GM19452 (cell line): ENCODE results near the gene ADI1.

Experiments
- ATAC-seq: cut with Tn5 transposase; IDR thresholded peaks from one replicate; pipeline ENCODE4 v1.9.1; 2021; ENCODE audit not compliant: unreplicated experiment

Gene ADI1

DNA sequence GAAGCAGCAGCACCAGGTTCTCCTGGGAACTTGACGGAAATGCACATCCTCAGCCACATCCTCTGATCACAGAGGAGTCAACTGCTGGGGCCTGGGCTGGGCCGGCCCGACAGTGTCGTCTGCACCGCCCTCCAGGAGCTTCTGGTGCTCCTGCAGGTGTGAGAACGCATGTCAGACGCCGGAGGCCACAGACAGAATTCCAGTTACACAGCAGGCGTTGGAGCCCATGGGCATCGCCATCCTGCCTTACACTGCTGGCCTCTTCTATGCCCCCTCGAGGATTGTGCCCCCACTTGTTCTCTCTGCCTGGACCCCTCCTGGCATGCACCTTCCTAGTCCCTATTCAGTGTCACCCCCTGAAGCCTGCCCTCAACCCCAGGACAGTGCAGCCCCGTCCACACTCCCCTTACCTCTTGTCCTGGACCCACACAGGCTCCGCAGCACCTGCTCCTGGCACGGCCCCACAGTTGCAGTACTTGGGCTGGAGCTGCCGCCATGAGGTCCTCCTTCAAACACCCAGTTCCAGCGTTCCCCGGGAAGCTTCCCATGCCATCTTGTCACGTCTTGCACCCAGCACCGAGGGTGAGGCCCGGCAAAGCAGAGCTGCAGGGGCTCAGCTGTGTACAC is 37.5 kb downstream of the ADI1 start:
- no peak for ATAC-seq

- ATAC-seq, result no peak
Measured at GRCh38 chr2:3481011-3481400, 38.3 kb downstream of the ADI1 start.

- ATAC-seq, result no peak
Measured at GRCh38 chr2:3480352-3481010, 38.9 kb downstream of the ADI1 start.

- ATAC-seq, result no peak
Measured at GRCh38 chr2:3479430-3480320, 39.7 kb downstream of the ADI1 start.

DNA sequence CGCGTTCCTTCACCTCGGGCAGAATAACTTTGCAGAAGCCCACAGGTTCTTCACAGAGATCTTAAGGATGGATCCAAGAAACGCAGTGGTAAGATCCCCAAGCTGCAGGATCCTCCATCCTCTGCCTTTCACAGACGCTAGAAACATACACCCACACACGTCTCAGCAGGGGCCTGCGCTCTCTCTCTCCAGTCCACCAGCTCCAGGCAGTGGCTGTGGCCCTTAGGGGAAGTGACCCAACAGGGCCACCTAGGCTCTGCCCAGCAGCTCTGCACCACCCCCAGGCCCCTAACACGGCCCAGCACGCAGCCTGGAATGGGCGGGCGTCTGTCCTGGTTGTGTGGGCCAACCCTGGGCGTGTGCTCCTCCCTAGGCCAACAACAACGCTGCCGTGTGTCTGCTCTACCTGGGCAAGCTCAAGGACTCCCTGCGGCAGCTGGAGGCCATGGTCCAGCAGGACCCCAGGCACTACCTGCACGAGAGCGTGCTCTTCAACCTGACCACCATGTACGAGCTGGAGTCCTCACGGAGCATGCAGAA is 40.4 kb downstream of the ADI1 start:
- no peak for ATAC-seq

DNA sequence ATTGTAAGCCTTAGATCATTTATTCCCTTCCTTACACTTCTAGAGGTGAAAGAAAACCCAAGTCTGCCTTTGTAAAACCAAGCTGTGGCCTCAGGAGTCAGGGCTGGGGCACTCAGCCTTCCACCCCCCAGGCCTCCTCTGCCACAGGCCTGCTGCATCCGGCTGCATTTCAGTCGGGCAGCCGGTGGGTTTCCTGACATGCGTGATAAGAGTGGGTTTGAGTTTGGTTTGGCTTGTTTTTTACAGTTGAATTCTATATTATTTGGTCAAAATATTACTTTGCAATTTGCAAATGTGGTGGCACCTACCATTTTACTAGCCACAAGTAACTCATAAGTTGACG is 42.4 kb downstream of the ADI1 start:
- ATAC-seq, result no peak

DNA sequence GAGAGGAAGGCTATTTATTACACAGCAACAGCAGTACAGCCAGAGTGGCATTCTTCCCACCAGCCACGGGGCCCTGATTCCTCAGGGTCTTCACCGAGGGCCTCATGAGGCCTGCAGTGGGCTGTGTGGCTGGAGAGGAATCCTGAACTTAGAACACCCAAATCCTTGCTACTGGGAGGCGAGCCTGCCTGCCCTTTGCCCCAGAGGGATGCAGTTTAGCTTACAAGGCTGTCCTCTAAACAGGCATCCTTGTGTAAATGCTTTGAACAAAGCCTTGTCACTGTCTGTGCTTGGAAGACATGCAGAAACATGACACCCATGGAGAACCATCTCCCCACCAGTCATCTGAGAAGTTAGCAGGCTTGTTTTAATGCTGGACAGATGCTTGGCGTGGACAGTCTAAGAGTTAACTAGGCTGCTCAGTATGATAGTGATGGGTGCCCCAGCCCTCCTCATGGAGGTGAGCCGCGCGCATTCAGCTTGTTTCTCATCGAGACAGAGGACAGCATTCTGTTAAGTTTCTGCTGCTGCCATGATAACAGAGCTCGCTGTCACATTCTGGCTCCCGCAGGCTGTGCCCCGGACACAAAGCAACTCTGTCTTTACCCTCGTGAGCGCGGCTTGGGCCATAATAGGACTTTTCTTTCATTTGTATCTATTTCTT is 42.9 kb downstream of the ADI1 start:
- no peak for ATAC-seq

DNA sequence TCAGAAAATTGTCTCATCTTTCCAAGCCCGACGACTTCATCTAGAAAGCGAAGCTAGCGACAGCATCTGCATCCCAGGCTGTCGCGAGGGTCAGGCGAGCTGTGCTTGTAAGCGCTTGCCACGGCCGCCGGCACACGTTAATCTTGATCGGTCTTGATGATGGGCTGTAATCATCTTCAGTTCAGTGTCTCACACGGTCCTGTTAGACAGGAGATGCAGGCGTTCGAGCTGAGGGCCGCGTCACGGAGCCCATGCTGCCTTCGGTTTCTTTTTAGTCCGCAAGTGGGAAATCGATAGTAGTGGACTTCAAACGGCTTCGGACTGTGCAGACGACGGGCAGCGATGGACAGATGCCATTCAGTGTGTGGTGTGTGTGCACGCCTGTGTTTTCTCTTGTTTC is 43.6 kb downstream of the ADI1 start:
- ATAC-seq, result no peak

DNA sequence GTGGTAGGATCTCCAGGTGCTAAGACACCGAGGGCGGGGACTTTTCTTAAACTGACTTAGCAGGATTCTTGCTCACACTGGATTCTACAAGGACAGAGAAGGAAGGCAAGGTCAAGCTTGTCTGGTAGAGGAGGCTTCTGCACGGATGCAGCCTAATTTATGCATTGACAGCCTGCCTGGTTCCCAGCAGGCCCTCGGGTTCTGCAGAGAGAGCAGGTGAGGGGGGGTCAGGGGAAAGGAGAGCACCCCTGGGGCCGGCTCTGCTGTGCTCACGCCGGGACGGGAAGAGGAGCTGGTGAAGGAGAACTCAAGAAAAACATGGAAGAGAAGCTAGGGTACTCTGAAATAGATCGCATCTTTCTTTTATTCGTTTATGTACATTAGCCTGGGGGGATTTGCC is 46.4 kb downstream of the ADI1 start:
- no peak for ATAC-seq

DNA sequence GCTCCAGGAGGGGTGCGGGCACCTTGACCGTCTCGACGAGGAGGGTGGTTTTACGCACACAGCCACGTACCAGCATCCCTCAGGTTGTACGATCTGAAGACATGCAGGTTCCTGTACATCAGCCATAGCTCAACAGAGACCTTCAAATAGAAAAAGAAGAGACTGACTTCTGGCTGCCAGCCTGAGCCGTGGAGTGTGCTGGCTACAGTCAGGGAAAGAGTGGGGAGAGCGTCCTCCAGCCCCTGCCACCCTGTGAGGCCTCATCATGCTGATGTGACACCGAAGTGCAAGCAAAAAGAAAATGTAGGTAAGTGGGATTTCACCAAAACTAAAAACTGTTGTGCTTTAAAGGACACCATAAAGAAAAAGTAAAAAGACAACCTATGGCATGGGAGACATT is 47.0 kb downstream of the ADI1 start:
- no peak for ATAC-seq

DNA sequence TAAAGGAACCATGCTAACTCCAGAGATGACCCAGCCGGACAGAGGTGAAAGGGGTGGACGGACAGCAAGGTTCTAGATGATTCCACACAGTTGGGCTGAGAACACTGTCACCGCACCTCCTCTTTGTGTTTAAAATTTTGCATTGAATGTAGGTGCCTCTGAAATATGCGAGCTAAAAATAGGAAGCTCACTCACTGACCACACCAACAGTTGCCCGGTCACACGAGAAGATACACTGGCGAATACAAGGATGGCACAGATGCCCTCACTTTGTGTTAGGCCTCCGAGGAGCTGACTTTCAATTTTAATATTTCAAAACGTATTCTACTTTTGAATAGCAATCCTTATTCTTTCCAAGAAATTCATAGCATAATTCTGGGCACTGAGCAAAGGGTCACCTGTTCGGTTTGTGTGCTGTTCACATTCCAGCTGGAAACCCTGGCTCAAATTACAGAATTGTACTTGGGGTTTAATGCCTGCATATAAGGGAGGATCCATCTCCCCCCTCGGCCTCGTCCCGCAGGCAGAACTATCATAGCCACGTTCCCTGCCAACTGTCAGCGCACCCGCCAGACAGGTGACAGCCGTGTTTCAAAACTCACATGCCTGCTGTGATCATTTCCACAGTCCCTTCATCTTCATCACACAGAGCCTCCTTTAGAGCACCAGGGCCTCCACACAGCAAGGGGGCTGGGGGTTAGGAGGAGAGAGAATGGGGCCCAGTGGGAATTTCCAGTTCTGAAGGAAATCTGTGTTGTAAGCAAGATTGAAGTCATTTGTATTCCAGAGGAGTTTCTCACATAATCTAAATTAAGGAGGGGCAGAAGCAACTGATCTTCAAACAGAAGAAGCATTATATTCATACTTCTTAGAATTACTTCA is 48.2 kb downstream of the ADI1 start:
- no peak for ATAC-seq

DNA sequence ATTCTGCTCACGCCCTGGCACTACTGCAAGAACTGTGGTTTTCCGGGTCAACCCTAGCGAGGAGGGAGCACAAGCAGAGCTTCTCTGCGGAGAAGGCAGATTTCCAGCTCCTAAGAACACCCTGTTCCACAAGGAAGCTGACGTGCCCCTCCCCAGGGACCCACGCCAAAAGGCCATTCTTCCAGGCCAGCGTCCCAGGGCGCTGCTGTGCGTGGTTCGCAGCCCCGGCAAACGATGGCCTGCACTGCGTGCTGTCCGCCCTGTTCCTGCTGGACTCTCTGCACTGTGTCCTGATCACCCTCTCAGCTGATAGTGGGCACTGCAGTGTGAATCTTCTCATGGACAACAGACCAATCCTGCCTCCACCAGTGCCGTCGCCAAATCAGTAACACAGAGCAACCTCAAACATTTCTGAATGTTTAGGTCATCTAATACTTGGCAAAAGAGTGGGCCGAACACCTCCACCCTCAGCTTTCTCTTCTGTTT is 49.1 kb downstream of the ADI1 start:
- no peak for ATAC-seq

DNA sequence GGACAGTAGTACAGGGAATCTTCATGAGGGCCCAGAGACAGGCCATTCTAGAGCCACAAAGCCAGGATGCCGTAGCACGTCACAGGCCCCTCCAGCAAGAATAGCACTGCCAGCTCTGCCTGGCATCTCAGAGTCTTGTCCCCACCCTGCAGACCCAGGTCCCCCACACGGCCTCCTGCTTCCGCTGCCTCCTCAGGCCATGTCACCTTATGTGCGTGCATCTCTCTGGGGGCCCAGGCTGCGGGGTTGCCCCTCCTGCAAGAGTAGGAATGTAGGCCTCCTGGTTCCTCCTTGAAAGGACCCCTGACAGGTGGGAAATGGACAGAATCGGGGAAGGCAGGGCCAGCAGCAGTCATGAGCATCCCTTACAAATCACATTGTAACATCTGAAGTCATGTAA is 49.8 kb downstream of the ADI1 start:
- no peak for ATAC-seq

GRCh38 chr2:3468296-3468988 is 50.9 kb downstream of the ADI1 start:
- no peak for ATAC-seq

- ATAC-seq, result no peak
Measured at GRCh38 chr2:3467654-3468053, 51.7 kb downstream of the ADI1 start.

DNA sequence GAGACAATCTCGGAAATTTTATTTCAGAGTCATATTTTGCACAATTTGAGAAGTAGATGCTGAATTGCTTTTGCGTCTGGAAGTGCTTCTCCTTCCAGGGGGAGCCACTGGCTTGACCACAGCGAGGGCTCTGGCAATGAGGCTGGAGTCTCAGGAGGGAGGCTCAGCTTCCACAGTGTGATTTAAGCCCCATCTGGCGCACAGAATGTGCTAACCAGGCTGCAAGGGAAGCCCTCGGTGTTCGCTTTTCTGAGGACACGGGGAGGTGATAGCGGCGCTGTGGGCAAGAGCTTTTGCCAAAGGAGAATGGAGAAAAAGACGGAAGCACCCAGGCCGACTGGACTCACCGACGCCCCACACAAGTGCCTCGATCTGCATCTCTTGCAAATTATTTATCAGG is 52.4 kb downstream of the ADI1 start:
- no peak for ATAC-seq

- ATAC-seq, result no peak
Measured at GRCh38 chr2:3466482-3466863, 52.9 kb downstream of the ADI1 start.

DNA sequence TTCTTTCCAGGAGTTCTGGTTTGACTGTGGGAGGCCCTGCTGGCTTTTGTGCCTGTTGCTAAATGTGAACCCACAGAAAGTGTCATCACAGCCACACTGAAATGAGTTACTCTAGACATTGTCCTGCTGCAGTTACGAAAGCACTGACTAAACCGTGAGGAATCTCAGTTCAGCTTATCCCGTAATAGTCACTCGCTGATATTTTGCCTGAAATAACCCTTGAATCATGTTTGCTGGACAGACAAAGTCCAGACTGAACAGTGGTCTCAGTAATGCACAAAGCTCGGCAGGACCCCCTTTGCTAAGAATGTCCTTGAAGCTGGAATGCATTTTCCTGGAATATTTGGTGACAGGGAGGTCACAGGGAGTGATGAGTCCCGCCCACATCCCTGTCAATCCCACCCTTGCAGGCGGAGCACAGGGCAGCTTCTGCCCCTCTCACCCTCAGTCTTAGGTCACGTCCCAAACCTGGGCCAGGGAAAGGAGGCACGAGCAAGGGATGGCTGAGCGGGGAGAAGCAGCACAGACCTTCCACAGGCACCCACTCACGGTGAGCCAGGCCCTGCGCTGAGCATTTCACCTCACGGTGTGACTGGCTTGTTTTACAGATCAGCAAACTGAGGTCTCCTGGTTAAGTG is 53.4 kb downstream of the ADI1 start:
- ATAC-seq, result no peak

GRCh38 chr2:3465328-3465727 is 54.0 kb downstream of the ADI1 start:
- no peak for ATAC-seq
